Suprapubic skin (tissue), 3 donors: Measurements from ENCODE around the gene STAB2.

Experiments
- CTCF ChIP-seq, 2 donors: fragments of 200-600 bp in 1 of 2; fragments of 450-650 bp in 1 of 2; sonication (generic) in 1 of 2; IDR thresholded peaks; one replicate each; pipeline ENCODE4 v1.5.1; 2016 to 2019; ENCODE audit warnings: antibody characterized with exemption in 2 of 2, mild to moderate bottlenecking in 1 of 2, moderate library complexity in 1 of 2
- POLR2A ChIP-seq, 2 donors: fragments of 450-650 bp; IDR thresholded peaks; one replicate each; pipeline ENCODE4 v1.6.1; 2017; ENCODE audit warnings: antibody characterized with exemption in 2 of 2, mild to moderate bottlenecking in 2 of 2, moderate library complexity in 2 of 2

GRCh38 chr12:103780093-103780440 is 193.0 kb downstream of the STAB2 start:
- TF ChIP-seq CTCF (IDR thresholded peaks at IDR 0.05) (no peak), POLR2A (IDR thresholded peaks at IDR 0.05) (no peak)
